Pons (tissue), 1 donor: ENCODE results near the gene NOTCH2NLA.
A peak's percentile ranks its signal among the peaks of the same experiment; 100 is the strongest.
"Not testable (repeated sequence)": the region's sequence is repeated elsewhere in the genome, so short reads cannot be mapped to it uniquely, and the experiment has no call there.

Experiments used
- DNase-seq: peaks from one replicate; pipeline ENCODE4 v3.0.0-alpha.2; 2016; ENCODE audit warnings: low spot score

NOTCH2NLA gene

GRCh38 chr1:146228710-146229477 is at the start of gene NOTCH2NLA:
Gene NOTCH2NLA, minus strand, starts transcription at chr1:146229021. Its CDS starts 39,684 bp downstream, at chr1:146189337.
- DNase-seq, result peak; percentile 0

GRCh38 chr1:146278346-146278745 is 49.5 kb upstream of the NOTCH2NLA start:
- DNase-seq, result not testable (repeated sequence)

GRCh38 chr1:146277087-146277486 is 48.3 kb upstream of the NOTCH2NLA start:
- not testable (repeated sequence) for DNase-seq

DNA sequence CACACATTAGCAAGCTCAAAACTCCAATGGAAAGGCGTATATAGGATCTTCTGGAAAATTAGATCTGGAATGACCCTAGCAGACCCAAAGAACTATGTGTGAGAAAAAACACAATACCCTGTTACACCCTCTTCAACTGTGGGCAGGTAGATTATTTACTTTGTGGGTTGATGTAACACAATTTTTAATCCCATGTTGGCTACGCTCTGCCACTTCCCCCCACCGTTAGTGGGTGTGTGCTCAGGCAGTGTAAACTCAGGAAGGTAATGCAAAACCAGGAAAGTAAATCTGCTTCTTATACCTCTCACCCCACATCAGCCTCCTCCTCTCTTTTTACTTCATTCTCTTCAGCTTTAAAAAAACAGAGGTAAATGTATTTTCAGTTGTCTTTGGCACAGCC is 45.3 kb upstream of the NOTCH2NLA start:
- not testable (repeated sequence) for DNase-seq

GRCh38 chr1:146273194-146273593 is 44.4 kb upstream of the NOTCH2NLA start:
- not testable (repeated sequence) for DNase-seq

DNA sequence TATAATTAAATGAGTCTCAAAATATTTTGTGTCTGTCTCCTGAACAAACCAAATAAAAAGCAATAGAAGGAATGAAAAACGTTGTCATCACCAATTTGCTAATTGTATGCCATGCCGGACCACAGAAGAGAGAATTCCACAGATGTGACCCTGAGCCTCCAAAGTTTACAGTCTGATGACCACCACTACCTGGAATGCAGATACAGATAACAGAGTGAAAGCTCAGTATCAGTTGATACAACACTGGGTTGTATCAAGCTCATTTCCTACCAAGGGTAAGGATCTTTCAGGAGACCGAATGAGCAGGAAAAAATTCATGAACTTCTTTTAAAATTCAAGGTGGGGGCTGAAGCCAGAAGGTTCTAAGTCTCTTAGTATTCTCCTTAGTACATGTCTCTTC is 43.9 kb upstream of the NOTCH2NLA start:
- not testable (repeated sequence) for DNase-seq

DNA sequence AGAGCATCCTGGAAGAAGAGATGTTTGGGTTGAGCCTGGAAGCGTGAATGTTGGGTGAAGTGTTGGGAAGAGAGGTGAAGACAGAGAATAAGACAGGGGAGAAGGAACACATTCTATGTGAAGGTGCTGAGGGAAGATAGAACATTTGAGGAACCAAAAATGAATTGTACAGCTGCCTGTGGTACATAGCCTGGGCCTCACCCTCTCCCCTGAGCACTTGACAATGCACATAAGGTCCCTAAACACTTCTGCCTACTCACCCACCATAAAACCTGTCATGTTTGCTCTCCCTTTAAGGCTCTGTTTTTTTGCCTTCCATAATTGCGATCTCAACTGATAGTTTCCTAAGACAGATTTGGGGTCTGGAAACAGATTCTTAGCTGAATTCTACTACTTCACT is 43.2 kb upstream of the NOTCH2NLA start:
- DNase-seq, result not testable (repeated sequence)

GRCh38 chr1:146270129-146270528 is 41.3 kb upstream of the NOTCH2NLA start:
- not testable (repeated sequence) for DNase-seq

DNA sequence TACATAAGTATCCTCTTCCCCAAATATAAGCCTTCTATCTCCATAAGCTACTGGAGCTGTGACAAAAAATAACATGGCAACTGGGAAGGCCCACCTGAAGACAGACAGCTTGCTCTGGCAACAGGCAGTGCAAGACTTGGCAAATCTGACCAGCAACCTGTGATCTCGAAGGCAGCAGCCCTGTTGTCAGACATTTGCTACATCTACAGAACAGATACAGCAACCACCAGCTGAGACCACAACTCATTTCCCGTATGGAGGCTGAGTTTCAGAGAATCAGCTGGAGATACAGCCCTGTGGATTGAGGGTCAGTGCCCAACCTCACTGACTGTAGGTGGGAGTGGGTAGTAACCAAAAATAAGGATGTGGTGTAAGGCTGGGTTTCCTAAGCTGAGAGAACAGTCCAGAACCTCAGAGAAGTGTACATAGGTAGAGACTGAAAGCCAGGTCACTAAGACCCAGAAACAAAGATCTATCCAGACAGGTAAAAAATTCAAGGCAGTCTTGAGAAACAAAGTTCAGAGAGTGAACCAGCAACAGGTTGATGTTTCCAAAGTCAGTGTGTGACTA is 37.4 kb upstream of the NOTCH2NLA start:
- not testable (repeated sequence) for DNase-seq

DNA sequence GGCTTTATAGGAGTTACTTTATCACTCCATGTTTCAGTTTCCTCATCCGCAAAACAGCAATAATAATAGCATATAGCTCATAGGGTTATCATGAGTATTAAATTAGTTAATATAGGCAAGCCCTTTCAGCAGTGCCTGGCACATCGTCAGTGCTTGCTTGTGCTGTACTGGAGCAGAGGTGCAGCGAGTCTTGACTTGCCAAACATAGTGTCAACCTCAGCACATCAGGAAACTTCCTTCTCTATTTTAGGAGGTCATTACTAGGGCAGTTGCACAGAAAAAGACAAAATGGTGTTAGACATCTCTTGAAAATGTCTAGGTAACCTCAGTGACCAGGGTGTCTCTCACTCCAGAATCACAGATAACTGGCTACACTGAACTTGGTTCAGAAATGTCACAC is 35.9 kb upstream of the NOTCH2NLA start:
- DNase-seq, result not testable (repeated sequence)

- not testable (repeated sequence) for DNase-seq
Observed at GRCh38 chr1:146260006-146260730, 31.3 kb upstream of the NOTCH2NLA start.

DNA sequence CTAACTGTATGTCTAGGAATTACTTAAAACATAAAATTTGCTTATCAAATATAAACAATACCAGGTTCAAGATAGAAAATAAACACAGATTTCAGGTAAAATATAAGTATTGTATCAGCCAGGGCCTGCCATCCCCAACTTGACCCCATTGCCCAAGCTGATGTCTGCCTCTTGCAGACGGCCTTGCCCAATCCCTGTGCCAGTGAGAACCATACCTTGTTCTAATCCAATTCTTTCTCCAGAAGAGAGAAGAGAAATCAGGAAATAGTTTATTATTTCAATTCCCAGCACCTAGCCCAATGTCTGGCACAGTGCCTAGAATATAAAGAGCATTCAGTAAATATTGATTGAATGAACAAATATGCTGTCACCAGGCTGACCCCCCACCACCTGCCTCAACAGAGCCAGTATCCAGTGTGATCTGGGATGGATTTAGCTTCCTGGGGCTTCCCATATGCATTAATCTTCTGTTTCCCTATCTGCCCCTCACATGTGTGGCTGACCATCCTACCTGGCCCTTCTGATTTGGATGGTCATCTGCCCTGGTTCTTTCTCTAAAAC is 29.3 kb upstream of the NOTCH2NLA start:
- not testable (repeated sequence) for DNase-seq

GRCh38 chr1:146254569-146255197 is 25.9 kb upstream of the NOTCH2NLA start:
- DNase-seq, result not testable (repeated sequence)

DNA sequence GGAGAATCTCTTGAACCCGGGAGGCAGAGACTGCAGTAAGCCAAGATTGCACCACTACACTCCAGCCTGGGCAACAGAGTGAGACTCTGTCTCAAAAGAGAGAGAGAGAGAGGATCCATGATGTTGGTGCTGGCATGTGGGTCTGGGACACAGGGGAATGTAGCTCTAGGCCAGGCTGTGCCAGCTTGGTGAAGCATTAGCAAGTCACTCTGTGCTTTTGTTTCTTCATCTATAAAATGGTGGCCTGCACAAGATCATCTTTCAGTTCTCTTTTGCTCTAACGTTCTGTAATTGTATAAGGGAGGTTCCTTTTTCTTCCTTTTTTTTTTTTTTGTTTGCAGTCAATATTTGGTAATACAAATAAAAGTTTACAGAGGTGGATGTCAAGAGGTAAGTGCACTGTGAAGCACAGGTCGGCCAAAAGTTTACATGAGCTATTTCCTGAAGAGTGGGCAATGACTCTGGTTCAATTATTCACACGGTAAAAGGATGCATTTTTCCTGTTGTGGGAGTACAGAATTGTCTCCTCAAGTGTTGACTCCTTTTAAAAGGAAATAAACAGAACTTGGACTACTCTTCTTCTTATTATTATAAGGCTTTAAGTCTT is 24.5 kb upstream of the NOTCH2NLA start:
- DNase-seq, result not testable (repeated sequence)

DNA sequence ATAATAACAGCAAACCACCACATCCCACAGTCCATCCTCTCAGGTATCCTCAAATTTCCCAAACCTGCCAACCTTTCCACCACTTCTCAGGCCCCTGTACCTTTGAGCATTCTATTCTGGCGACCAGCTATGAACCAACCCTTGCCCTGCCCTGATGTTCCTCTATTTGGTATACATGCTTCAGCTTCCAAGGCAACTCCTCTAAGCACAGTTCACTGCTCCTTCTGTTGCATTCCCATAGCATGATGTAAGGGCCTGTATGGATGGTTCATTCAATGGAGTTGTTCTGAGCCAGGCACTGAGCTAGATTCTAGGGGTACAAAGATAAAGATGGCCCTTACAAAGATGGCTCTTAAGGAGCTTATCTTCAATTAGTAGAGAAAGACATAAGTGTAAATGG is 22.7 kb upstream of the NOTCH2NLA start:
- DNase-seq, result not testable (repeated sequence)

DNA sequence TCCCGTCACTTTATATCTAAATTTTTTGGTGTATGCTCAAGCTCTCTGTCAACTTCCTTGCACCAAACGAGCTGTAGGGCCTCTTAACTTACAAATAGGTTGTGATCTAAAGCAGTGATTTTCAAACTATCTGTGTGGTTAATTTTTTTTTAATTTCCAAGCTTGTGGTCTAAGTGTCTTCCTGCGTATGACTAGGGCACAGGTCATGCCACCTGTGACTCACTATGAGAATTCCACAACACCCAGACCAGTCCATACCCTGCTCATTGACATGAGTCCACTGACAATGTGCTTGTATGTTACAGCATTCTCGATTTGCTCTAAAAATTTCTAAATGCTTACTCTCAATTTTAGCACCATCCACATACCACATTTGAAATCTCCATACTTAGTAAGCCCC is 19.8 kb upstream of the NOTCH2NLA start:
- DNase-seq, result not testable (repeated sequence)

DNA sequence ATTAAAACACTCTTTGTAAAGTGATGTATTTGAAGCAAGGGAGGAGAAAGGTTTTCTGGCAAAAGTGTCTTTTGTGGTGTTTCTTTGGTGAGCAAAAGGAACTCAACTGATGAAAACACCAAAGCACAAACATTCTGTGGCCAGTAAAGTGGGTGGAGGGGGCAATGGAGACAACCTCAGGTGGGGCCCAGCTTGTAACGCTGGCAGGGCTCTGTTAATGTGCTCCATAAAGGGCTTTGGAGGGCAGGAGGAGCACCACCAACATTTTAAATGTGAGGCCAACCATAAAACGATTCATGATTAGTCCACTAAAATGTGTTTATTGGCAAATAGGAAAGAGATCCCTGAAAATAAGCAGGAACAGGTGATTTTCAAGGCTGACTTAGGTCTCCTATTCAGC is 7.8 kb upstream of the NOTCH2NLA start:
- not testable (repeated sequence) for DNase-seq

GRCh38 chr1:146236026-146236601 is 7.3 kb upstream of the NOTCH2NLA start:
- DNase-seq, result not testable (repeated sequence)

- DNase-seq, result not testable (repeated sequence)
Observed at GRCh38 chr1:146228144-146228682, 608 bp downstream of the NOTCH2NLA start.

GRCh38 chr1:146174531-146174930 is 54.3 kb downstream of the NOTCH2NLA start:
- not testable (repeated sequence) for DNase-seq

GRCh38 chr1:146167740-146168139 is 61.1 kb downstream of the NOTCH2NLA start:
- not testable (repeated sequence) for DNase-seq
